PFSK-1 (cell line): ENCODE data around the gene IFNE.

Experiments
- FOXP2 ChIP-seq: optimal IDR thresholded peaks from 2 replicates; pipeline ENCODE3; 2011; ENCODE audit warnings: borderline replicate concordance, control low read depth, inconsistent platforms; ENCODE audit not compliant: insufficient read depth; ENCODE audit errors: extremely low read length, extremely low read depth
- POLR2AphosphoS5 ChIP-seq: IDR thresholded peaks from 2 replicates; pipeline ENCODE4 v1.6.1; 2012; ENCODE audit warnings: low read depth, mild to moderate bottlenecking, control low read depth, low read length, moderate library complexity
- SIN3A ChIP-seq: IDR thresholded peaks from 2 replicates; pipeline ENCODE4 v1.6.1; 2012; ENCODE audit warnings: mild to moderate bottlenecking, low read length, moderate library complexity, borderline replicate concordance; ENCODE audit not compliant: insufficient read depth
- TAF1 ChIP-seq: IDR thresholded peaks from 2 replicates; pipeline ENCODE4 v1.6.1; 2012; ENCODE audit warnings: low read length, control low read depth, borderline replicate concordance; ENCODE audit not compliant: insufficient read depth
- TF ChIP-seq, protein P1 (sequence below), 2 experiments: IDR thresholded peaks; 2 replicates each; pipeline versions ENCODE4 v1.6.1 to v1.8.0; 2011 to 2012; ENCODE audit warnings: low read depth in 2 of 2, low read length in 2 of 2, control low read depth in 1 of 2, inconsistent platforms in 1 of 2, mild to moderate bottlenecking in 1 of 2, moderate library complexity in 1 of 2; ENCODE audit not compliant: insufficient read depth in 1 of 2

The IFNE gene

DNA sequence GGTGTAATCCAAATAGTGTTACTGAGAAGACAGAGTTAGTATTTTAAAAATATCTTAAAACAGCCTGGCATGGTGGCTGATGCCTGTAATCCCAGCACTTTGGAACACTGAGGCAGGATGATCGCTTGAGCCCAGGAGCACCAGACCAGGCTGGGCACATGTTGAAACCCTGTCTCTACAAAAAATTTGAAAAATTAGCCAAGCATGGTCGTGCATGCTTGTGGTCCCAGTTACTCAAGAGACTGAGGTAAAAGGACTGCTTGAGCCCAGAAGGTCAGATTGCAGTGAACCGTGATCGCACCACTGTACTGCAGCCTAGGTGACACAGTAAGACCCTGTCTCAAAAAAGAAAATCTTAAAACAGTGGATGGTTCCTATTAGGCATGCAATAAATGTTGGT, 29.4 kb downstream of the IFNE start:
- TF ChIP-seq, protein P1, sequence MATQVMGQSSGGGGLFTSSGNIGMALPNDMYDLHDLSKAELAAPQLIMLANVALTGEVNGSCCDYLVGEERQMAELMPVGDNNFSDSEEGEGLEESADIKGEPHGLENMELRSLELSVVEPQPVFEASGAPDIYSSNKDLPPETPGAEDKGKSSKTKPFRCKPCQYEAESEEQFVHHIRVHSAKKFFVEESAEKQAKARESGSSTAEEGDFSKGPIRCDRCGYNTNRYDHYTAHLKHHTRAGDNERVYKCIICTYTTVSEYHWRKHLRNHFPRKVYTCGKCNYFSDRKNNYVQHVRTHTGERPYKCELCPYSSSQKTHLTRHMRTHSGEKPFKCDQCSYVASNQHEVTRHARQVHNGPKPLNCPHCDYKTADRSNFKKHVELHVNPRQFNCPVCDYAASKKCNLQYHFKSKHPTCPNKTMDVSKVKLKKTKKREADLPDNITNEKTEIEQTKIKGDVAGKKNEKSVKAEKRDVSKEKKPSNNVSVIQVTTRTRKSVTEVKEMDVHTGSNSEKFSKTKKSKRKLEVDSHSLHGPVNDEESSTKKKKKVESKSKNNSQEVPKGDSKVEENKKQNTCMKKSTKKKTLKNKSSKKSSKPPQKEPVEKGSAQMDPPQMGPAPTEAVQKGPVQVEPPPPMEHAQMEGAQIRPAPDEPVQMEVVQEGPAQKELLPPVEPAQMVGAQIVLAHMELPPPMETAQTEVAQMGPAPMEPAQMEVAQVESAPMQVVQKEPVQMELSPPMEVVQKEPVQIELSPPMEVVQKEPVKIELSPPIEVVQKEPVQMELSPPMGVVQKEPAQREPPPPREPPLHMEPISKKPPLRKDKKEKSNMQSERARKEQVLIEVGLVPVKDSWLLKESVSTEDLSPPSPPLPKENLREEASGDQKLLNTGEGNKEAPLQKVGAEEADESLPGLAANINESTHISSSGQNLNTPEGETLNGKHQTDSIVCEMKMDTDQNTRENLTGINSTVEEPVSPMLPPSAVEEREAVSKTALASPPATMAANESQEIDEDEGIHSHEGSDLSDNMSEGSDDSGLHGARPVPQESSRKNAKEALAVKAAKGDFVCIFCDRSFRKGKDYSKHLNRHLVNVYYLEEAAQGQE (IDR thresholded peaks at IDR 0.05; ENCODE audit: insufficient read depth in 1 of 2, low read depth in 2 of 2, low read length in 2 of 2), result no peak
- TF ChIP-seq POLR2AphosphoS5, result no peak
- TF ChIP-seq TAF1, result no peak
- no peak for TF ChIP-seq FOXP2
- TF ChIP-seq SIN3A, result no peak

DNA sequence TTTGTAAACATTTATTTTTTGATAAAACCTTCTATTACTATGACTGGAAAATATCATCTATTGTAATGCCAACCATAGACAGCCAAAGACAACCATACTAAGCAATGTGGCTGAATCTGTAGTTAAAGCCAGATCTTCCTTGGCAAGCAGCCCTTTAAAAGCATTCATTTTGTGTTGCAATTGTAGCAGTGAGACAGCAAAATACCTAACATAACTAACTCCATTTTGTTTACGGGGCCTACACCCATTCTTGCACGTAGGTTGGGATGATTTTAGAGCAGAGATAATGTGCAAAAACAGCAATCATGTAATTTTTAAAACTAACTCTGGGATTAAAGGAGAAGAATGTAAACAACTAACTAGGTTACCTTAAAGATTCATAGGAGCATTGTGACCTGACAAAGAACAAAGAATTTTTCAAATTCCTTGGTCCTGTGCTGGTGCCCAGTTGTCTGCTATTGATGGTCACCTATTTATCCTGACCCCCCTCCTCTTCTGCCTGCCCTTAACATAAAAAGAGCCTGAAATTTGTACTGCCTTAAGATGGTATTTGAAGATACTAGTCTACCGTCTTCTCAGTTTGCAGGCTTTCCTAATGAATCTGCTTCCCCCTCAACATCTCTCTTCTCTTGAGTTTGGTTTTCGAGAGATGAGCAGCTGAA, 31.2 kb downstream of the IFNE start:
- TF ChIP-seq, protein P1 (IDR thresholded peaks at IDR 0.05; ENCODE audit: insufficient read depth in 1 of 2, low read depth in 2 of 2, low read length in 2 of 2), result no peak
- TF ChIP-seq FOXP2 (no peak), SIN3A (no peak), POLR2AphosphoS5 (no peak), TAF1 (no peak)

DNA sequence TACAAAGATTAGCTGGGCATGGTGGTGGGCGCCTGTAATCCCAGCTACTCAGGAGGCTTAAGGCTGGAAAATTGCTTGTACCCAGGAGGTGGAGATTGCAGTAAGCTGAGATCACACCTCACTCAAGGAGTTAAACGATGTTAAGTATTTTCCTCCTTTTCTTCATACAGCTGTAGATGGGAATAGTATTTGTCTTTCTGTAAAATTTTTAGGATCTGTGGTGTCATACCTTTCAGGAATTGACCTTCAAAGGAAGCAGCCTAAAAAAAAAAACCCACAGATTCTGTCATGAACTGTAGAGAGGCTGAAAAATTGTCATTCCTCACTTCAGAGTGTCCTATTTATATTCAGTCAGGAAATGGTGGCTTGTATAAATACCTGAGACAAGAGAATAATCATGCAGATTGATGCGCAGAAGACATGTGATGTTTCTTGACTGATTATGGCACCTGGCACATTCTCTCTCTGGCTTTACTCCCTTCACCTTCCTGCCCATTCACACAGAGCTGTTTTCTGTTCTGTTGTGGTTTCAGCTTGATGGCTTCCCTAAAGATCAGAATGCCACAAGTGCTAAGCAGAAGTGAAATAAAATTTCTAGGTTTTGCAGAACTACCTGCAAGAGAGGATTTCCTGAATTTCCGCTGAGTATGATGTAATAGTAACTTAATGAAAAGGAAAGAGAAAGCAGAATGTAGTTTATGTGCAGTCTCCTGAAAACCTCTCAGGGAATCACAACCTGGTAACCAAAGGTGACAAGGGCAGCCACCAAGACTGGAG, 38.1 kb downstream of the IFNE start:
- TF ChIP-seq, protein P1 (IDR thresholded peaks at IDR 0.05; ENCODE audit: insufficient read depth in 1 of 2, low read depth in 2 of 2, low read length in 2 of 2), result no peak
- TF ChIP-seq TAF1 (no peak), FOXP2 (no peak), POLR2AphosphoS5 (no peak), SIN3A (no peak)

DNA sequence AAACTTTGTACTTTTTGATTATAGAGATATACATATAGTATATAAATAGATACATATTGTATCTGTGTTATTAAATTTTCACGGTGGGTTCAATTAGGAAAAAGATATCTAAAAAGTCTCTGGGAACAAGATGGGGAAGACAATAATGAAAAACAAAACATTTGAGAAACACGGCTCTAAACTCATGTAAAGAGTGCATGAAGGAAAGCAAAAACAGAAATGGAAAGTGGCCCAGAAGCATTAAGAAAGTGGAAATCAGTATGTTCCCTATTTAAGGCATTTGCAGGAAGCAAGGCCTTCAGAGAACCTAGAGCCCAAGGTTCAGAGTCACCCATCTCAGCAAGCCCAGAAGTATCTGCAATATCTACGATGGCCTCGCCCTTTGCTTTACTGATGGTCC, 42.0 kb downstream of the IFNE start, which contains the start of gene IFNA1:
Gene IFNA1 (plus strand): TSS at position 301 of the 400 bp plus-strand sequence. CDS start 69 bp downstream, at position 370.
- TF ChIP-seq SIN3A (no peak), FOXP2 (no peak), POLR2AphosphoS5 (no peak), TAF1 (no peak)
- TF ChIP-seq, protein P1 (IDR thresholded peaks at IDR 0.05; ENCODE audit: insufficient read depth in 1 of 2, low read depth in 2 of 2, low read length in 2 of 2), result no peak
